Measurements from ENCODE around the gene NAV2.

NAV2 gene

DNA sequence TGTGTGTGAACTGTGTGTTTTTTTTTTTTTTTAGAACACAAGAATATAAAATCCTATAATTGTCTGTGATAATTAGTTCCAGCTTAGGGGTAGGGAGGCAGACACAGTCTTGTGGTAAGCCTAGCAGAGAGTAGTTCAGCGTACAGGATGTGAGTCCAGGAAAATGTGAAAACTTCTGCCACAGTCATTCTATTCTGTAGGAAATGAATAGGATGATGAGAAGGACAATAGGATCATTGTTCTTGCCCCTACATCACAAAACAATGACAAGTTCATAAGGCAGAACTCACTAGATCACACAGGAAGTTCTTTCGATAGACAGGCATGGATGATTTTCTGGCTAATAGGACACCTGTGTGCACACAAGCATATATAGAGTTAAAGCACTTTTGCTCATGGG lies 132.2 kb downstream of the NAV2 start:
- TF ChIP-seq ZNF8 (CRISPR knock-in tag; IDR thresholded peaks at IDR 0.05) (no peak), BACH2 (CRISPR knock-in tag; IDR thresholded peaks at IDR 0.05; ENCODE audit: borderline replicate concordance) (no peak), ESRRG (CRISPR knock-in tag; IDR thresholded peaks at IDR 0.05) (no peak), OSR1 (CRISPR knock-in tag; IDR thresholded peaks at IDR 0.05) (no peak), ZC3H10 (CRISPR knock-in tag; IDR thresholded peaks at IDR 0.05) (no peak), RARB (CRISPR knock-in tag; IDR thresholded peaks at IDR 0.05) (no peak), GLIS3 (CRISPR knock-in tag; IDR thresholded peaks at IDR 0.05) (no peak), TSHZ2 (CRISPR knock-in tag; IDR thresholded peaks at IDR 0.05) (no peak), TOX (CRISPR knock-in tag; IDR thresholded peaks at IDR 0.05; ENCODE audit: borderline replicate concordance) (no peak), PPARA (CRISPR knock-in tag; IDR thresholded peaks at IDR 0.05; ENCODE audit: borderline replicate concordance) (no peak), TCF4 (CRISPR knock-in tag; IDR thresholded peaks at IDR 0.05; ENCODE audit: borderline replicate concordance) (no peak), SNAI2 (CRISPR knock-in tag; IDR thresholded peaks at IDR 0.05) (no peak), ZNF565 (CRISPR knock-in tag; conservative IDR thresholded peaks at IDR 0.05; ENCODE audit: low read depth) (no peak), PATZ1 (CRISPR knock-in tag; IDR thresholded peaks at IDR 0.05; ENCODE audit: borderline replicate concordance) (no peak), ISL1 (CRISPR knock-in tag; IDR thresholded peaks at IDR 0.05) (no peak), POU6F1 (CRISPR knock-in tag; IDR thresholded peaks at IDR 0.05; ENCODE audit: borderline replicate concordance, low read depth) (no peak), CSDC2 (CRISPR knock-in tag; IDR thresholded peaks at IDR 0.05) (no peak), ARNTL (CRISPR knock-in tag; IDR thresholded peaks at IDR 0.05; ENCODE audit: borderline replicate concordance, low read depth) (no peak)
- TF ChIP-seq, protein P1, sequence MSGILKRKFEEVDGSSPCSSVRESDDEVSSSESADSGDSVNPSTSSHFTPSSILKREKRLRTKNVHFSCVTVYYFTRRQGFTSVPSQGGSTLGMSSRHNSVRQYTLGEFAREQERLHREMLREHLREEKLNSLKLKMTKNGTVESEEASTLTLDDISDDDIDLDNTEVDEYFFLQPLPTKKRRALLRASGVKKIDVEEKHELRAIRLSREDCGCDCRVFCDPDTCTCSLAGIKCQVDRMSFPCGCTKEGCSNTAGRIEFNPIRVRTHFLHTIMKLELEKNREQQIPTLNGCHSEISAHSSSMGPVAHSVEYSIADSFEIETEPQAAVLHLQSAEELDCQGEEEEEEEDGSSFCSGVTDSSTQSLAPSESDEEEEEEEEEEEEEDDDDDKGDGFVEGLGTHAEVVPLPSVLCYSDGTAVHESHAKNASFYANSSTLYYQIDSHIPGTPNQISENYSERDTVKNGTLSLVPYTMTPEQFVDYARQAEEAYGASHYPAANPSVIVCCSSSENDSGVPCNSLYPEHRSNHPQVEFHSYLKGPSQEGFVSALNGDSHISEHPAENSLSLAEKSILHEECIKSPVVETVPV (CRISPR knock-in tag; IDR thresholded peaks at IDR 0.05), result no peak
- TF ChIP-seq, protein P2, sequence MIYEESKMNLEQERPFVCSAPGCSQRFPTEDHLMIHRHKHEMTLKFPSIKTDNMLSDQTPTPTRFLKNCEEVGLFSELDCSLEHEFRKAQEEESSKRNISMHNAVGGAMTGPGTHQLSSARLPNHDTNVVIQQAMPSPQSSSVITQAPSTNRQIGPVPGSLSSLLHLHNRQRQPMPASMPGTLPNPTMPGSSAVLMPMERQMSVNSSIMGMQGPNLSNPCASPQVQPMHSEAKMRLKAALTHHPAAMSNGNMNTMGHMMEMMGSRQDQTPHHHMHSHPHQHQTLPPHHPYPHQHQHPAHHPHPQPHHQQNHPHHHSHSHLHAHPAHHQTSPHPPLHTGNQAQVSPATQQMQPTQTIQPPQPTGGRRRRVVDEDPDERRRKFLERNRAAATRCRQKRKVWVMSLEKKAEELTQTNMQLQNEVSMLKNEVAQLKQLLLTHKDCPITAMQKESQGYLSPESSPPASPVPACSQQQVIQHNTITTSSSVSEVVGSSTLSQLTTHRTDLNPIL (CRISPR knock-in tag; IDR thresholded peaks at IDR 0.05; ENCODE audit: low read depth), result no peak
- no peak for ATAC-seq

DNA sequence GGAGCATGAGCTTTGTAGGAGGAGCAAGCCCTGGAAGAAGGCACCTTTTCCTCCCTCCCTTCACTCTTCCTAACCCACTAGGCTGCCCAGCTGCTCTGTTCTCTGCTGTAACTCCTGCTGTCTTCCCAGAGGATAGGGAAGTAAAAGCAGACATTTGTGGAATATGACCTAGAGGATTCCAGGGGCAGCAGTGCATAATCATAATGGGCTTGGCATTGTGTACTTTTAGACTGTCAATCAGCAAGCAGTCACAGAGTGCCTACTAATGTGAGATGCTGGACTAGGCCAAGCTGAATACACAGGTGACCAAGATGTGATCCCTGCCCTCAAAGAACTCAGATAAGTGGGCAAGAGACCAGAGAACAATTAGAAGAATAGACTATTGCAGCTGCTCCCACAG lies 133.0 kb downstream of the NAV2 start:
- ATAC-seq, result no peak
- TF ChIP-seq ZNF70 (CRISPR knock-in tag; IDR thresholded peaks at IDR 0.05) (no peak), CSDC2 (CRISPR knock-in tag; IDR thresholded peaks at IDR 0.05) (no peak)

GRCh38 chr11:19846654-19847305 lies 134.1 kb downstream of the NAV2 start:
- peak; percentile 8; the same call in 2 of the 3 replicates for ATAC-seq
- TF ChIP-seq ZC3H10 (CRISPR knock-in tag; IDR thresholded peaks at IDR 0.05) (no peak), TSHZ2 (CRISPR knock-in tag; IDR thresholded peaks at IDR 0.05) (no peak), TOX (CRISPR knock-in tag; IDR thresholded peaks at IDR 0.05; ENCODE audit: borderline replicate concordance) (no peak), ZFP30 (CRISPR knock-in tag; IDR thresholded peaks at IDR 0.05) (no peak), ARNTL (CRISPR knock-in tag; IDR thresholded peaks at IDR 0.05; ENCODE audit: borderline replicate concordance, low read depth) (no peak), OSR1 (CRISPR knock-in tag; IDR thresholded peaks at IDR 0.05) (no peak), PATZ1 (CRISPR knock-in tag; IDR thresholded peaks at IDR 0.05; ENCODE audit: borderline replicate concordance) (no peak), SNAI2 (CRISPR knock-in tag; IDR thresholded peaks at IDR 0.05) (no peak)
- TF ChIP-seq, protein P2 (CRISPR knock-in tag; IDR thresholded peaks at IDR 0.05; ENCODE audit: low read depth), result no peak

All from SK-N-SH treated with all-trans-retinoic acid at 6 μM for 48 hours (cell line).